Stomach (tissue), 9 donors: ENCODE measurements around the gene CNGA1. TPM values are rescaled to one million over a fixed set of nuclear protein-coding genes. Genes with fewer than 3 reads are reported as not detected.
A peak's percentile ranks its signal among the peaks of the same experiment; 100 is the strongest.

Experiments
- DNase-seq, 2 donors: peaks; one replicate each; pipeline versions ENCODE4 v3.0.0 to v3.0.0-alpha.2; 2013 to 2019
- H3K27ac ChIP-seq, 5 donors: fragments of 200-600 bp in 4 of 5; sonication (generic) in 4 of 5; one replicate each; pipeline ENCODE4 v1.5.1; 2013 to 2019; ENCODE audit warnings: mild to moderate bottlenecking in 1 of 5, moderate library complexity in 1 of 5
- H3K27me3 ChIP-seq, 3 donors: fragments of 200-600 bp; sonication (generic); one replicate each; pipeline ENCODE4 v1.5.1; 2017 to 2019; ENCODE audit warnings: mixed run types in 1 of 3
- H3K36me3 ChIP-seq, 4 donors: fragments of 200-600 bp; sonication (generic); 1 replicate in 3 of 4; 2 replicates in 1 of 4; pipeline ENCODE4 v1.5.1; 2016 to 2019
- H3K4me1 ChIP-seq, 4 donors: fragments of 200-600 bp; sonication (generic); one replicate each; pipeline ENCODE4 v1.5.1; 2016 to 2019
- H3K4me3 ChIP-seq, 4 donors: fragments of 200-600 bp; sonication (generic) in 3 of 4; one replicate each; pipeline ENCODE4 v1.5.1; 2016 to 2019; ENCODE audit warnings: mild to moderate bottlenecking in 1 of 4
- H3K9me3 ChIP-seq, 4 donors: fragments of 200-600 bp; sonication (generic); one replicate each; pipeline ENCODE4 v1.5.1; 2016 to 2019
- CTCF ChIP-seq, 7 experiments: fragments of 450-650 bp in 4 of 7; fragments of 200-600 bp in 3 of 7; sonication (generic) in 3 of 7; IDR thresholded peaks; one replicate each; pipeline ENCODE4 v1.5.1; 2016 to 2019; ENCODE audit warnings: antibody characterized with exemption in 7 of 7, control low read depth in 2 of 7, mild to moderate bottlenecking in 1 of 7
- EP300 ChIP-seq: sonication (generic); formaldehyde crosslinking; IDR thresholded peaks from one replicate; pipeline ENCODE4 v1.6.1; 2017; ENCODE audit warnings: antibody characterized with exemption
- POLR2A ChIP-seq, 4 donors: fragments of 450-650 bp; IDR thresholded peaks; one replicate each; pipeline ENCODE4 v1.6.1; 2016; ENCODE audit warnings: antibody characterized with exemption in 4 of 4, control low read depth in 2 of 4, mild to moderate bottlenecking in 1 of 4, moderate library complexity in 1 of 4
- POLR2AphosphoS5 ChIP-seq, 3 donors: sonication (generic); formaldehyde crosslinking; IDR thresholded peaks; one replicate each; pipeline ENCODE4 v1.6.1; 2016; ENCODE audit warnings: antibody characterized with exemption in 3 of 3
- WGBS, 5 donors: extraction: QIAGEN DNeasy Blood & Tissue Kit in 3 of 5; methylation state at CpG; one replicate each; pipeline versions ENCODE4 v1.1.5 to v1.1.7; 2013 to 2018; 5-methylcytosine and 5-hydroxymethylcytosine counted together
- intact Hi-C: fragments of 100-400 bp; cut with DNase I; formaldehyde crosslinking; loops from one replicate; pipeline ENCODE4 v1.15.1; 2023; ENCODE audit warnings: low total_unique reads
- polyA plus RNA-seq, 3 donors: library from polyadenylated mRNA; stranded (reverse); fragments of 200-250 nt; gene quantifications; one replicate each; pipeline ENCODE4 v1.2.3, GENCODE V29; 2013
- total RNA-seq, 5 donors: library from RNA; depleted of rRNA; stranded (reverse); fragments of >200 nt; gene quantifications; one replicate each; pipeline versions ENCODE4 v1.1.0 to v1.2.3, GENCODE V29; 2014 to 2016
- donor health status: healthy with polysubstance abuse.
- donor health status: Bipolar disorder and iron deficiency.
- donor health status: healthy.

The CNGA1 gene
- total and polyA plus RNA-seq, 8 donors, result 0.56 to 23.8 (median 3.6) TPM; not detected in 2

- DNase-seq, result no peak
- Histone ChIP-seq H3K27ac (peak overlapping the region in 2 of 5 donors; percentile 25 to 53), H3K9me3 (no peaks in the 10 kb centered on the region), H3K36me3 (no peaks in the 10 kb centered on the region), H3K4me1 (peaks cover 8 to 21% (median 17%) of the 10 kb centered on the region in 4 donors), H3K27me3 (no peaks in the 10 kb centered on the region), H3K4me3 (no peak overlapping the region)
- TF ChIP-seq CTCF (IDR thresholded peaks at IDR 0.05), result no peak
- TF ChIP-seq POLR2AphosphoS5 (IDR thresholded peaks at IDR 0.05), result no peak
- no peak for TF ChIP-seq EP300
- TF ChIP-seq POLR2A (IDR thresholded peaks at IDR 0.05), result no peak
- intact Hi-C loops, result no loop called here
These were observed 16.2 kb upstream of the CNGA1 start for GRCh38 chr4:48032721-48033120.

GRCh38 chr4:48031802-48032525 is 15.5 kb upstream of the CNGA1 start:
- intact Hi-C loops, result no loop called here
- WGBS, 5 donors, result 38 to 49% (median 41%) methylated on average over 12 of the region's 12 CpGs
- peak overlapping the region in 3 of 5 donors; percentile 48 to 65 (median 53) for H3K27ac ChIP-seq

GRCh38 chr4:48030470-48030869 is 14.0 kb upstream of the CNGA1 start:
- Histone ChIP-seq H3K27ac (no peak overlapping the region), H3K4me1 (peaks cover 8 to 21% (median 17%) of the 10 kb centered on the region in 4 donors), H3K4me3 (no peak overlapping the region), H3K27me3 (no peaks in the 10 kb centered on the region), H3K36me3 (peaks cover 0 to 4% (median 0%) of the 10 kb centered on the region in 4 donors), H3K9me3 (no peaks in the 10 kb centered on the region)
- DNase-seq, result no peak
- TF ChIP-seq POLR2AphosphoS5 (IDR thresholded peaks at IDR 0.05), result no peak
- no peak for TF ChIP-seq POLR2A (IDR thresholded peaks at IDR 0.05)
- no peak for TF ChIP-seq EP300
- TF ChIP-seq CTCF (IDR thresholded peaks at IDR 0.05), result no peak
- intact Hi-C loops, result no loop called here
- 61 to 72% (median 64%) methylated on average over 3 of the region's 3 CpGs for WGBS, 5 donors

More at GRCh38 chr4:48031802-48032525, 15.5 kb upstream of the CNGA1 start:
- H3K9me3 ChIP-seq, result no peaks in the 10 kb centered on the region
- H3K4me1 ChIP-seq, result peaks cover 8 to 21% (median 17%) of the 10 kb centered on the region in 4 donors
- peak; percentile 53 to 56 for DNase-seq
- no peak for TF ChIP-seq POLR2A (IDR thresholded peaks at IDR 0.05)
- TF ChIP-seq POLR2AphosphoS5 (IDR thresholded peaks at IDR 0.05), result no peak
- TF ChIP-seq CTCF (IDR thresholded peaks at IDR 0.05), result no peak
- TF ChIP-seq EP300, result no peak
- H3K27me3 ChIP-seq, result no peaks in the 10 kb centered on the region
- H3K36me3 ChIP-seq, result no peaks in the 10 kb centered on the region
- H3K4me3 ChIP-seq, result no peak overlapping the region

- Histone ChIP-seq H3K36me3 (peaks cover 0 to 12% (median 2%) of the 10 kb centered on the region in 4 donors), H3K4me1 (peaks cover 8 to 21% (median 17%) of the 10 kb centered on the region in 4 donors), H3K4me3 (no peak overlapping the region), H3K27ac (no peak overlapping the region), H3K9me3 (no peaks in the 10 kb centered on the region), H3K27me3 (no peaks in the 10 kb centered on the region)
- TF ChIP-seq CTCF (IDR thresholded peaks at IDR 0.05) (no peak), POLR2AphosphoS5 (IDR thresholded peaks at IDR 0.05) (no peak), EP300 (no peak), POLR2A (IDR thresholded peaks at IDR 0.05) (no peak)
- 47 to 79% (median 65%) methylated on average over 2 of the region's 2 CpGs for WGBS, 5 donors
- DNase-seq, result no peak
- intact Hi-C loops, result no loop called here
These were observed 12.2 kb upstream of the CNGA1 start for GRCh38 chr4:48028696-48029095.
